Cardiac fibroblast (primary cell): ENCODE measurements around the gene GAN.

Source experiments
- DNase-seq, 2 donors: peaks; one replicate each; pipeline versions ENCODE4 v3.0.0 to v3.0.0-alpha.2; 2010; ENCODE audit warnings: low read depth in 2 of 2
- H3K4me3 ChIP-seq, 2 donors: replicated peaks in 1 of 2; 1 replicate in 1 of 2; 2 replicates in 1 of 2; pipeline ENCODE4 v1.5.1; 2011; ENCODE audit warnings: low read depth in 2 of 2, low read length in 2 of 2, mild to moderate bottlenecking in 2 of 2, moderate library complexity in 1 of 2
- TF ChIP-seq, protein P1 (sequence below): IDR thresholded peaks from one replicate; pipeline ENCODE4 v1.5.1; 2011; ENCODE audit warnings: low read depth, mild to moderate bottlenecking, low read length, inconsistent platforms

Gene GAN

DNA sequence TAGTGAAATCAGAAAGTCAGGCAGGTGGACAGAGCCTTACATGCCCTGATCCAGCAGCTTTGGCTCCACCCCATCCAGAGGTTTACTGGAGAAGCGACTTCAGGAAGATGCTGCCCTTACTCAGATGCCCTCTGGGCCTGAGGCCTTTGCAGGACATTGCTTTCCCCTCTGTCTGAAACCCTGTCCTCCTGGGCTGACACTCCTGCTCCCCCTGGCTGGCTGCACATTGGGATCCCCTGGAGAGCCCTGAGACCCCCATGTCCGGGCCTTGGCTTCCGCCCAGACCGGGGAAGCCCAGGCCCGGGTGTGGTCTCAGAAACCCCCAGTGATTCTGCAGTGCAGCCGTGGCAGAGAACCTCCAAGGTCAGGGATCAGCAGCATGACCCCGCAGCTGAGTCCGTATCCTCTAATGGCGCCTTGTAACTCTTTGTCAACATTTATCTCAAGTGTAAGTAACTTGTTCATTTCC is 39.7 kb upstream of the GAN start:
- TF ChIP-seq, protein P1, sequence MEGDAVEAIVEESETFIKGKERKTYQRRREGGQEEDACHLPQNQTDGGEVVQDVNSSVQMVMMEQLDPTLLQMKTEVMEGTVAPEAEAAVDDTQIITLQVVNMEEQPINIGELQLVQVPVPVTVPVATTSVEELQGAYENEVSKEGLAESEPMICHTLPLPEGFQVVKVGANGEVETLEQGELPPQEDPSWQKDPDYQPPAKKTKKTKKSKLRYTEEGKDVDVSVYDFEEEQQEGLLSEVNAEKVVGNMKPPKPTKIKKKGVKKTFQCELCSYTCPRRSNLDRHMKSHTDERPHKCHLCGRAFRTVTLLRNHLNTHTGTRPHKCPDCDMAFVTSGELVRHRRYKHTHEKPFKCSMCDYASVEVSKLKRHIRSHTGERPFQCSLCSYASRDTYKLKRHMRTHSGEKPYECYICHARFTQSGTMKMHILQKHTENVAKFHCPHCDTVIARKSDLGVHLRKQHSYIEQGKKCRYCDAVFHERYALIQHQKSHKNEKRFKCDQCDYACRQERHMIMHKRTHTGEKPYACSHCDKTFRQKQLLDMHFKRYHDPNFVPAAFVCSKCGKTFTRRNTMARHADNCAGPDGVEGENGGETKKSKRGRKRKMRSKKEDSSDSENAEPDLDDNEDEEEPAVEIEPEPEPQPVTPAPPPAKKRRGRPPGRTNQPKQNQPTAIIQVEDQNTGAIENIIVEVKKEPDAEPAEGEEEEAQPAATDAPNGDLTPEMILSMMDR = no peak
- H3K4me3 ChIP-seq = no peak overlapping the region
- DNase-seq = no peak

DNA sequence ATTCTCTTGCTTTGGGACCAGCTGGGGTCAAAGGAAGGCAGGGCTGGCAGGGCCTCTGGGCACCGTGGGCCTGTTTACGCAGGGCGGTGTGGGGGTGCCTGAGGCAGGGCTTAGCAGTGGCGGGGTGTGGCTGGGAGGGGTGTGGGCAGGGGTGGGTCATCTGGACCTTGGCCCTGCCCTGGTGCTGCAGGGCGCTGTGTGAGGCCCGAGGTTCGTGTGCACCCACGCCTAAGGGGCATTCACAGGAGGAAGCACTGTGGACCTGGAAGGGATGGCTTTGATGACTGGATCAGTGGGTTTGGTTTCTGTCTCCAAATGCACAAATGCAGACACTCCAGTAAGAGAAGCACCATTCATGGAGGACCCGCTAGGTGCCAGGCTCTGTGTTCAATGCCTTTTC is 39.0 kb upstream of the GAN start:
- TF ChIP-seq, protein P1 = no peak
- H3K4me3 ChIP-seq = no peak overlapping the region
- DNase-seq = no peak

DNA sequence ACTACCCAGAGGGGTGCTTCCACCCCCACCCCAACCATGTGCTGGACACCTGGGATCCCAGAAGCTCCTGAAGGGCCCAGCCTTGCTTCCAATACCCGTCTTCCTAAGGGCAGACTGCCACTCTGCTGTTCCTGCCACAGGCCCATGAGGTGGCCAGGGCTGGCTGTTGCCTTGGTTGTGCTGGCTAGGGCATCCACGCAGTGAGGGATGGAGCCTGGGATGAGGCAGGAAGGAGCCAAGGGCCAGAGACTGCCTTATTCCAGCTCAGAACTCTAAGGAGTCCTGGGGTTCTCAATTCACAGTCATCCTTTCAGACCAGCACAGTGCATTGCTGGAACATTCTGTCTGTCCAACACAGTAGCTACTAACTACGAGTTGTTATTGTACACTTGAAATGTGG is 38.4 kb upstream of the GAN start:
- DNase-seq = no peak
- TF ChIP-seq, protein P1 = no peak
- no peak overlapping the region for H3K4me3 ChIP-seq

DNA sequence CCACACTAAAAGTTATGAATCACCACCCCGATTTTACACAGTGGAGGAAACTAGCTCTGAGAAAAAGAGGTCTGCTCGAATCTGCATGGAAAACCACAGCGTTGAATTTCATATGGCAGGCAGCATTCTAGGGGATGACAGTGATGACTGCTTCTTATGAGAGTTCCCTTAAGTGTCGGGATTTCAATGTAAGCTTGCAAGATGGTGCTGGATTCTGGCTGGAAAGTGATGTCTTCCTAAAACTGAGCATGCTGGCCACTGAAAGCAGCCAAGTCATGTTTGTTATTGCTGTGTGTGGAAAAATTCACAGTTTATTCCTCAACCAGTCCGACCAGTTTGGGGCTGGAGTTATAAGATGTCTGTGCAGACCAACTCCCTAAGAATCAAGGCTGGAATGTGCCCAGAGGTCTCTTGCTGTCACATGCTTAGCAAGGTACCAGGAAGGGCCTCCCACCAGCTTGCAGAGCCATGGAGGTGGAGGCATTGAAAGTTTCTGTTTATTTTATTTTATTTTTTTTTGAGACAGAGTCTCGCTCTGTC is 37.2 kb upstream of the GAN start:
- H3K4me3 ChIP-seq = no peak overlapping the region
- TF ChIP-seq, protein P1 = no peak

DNA sequence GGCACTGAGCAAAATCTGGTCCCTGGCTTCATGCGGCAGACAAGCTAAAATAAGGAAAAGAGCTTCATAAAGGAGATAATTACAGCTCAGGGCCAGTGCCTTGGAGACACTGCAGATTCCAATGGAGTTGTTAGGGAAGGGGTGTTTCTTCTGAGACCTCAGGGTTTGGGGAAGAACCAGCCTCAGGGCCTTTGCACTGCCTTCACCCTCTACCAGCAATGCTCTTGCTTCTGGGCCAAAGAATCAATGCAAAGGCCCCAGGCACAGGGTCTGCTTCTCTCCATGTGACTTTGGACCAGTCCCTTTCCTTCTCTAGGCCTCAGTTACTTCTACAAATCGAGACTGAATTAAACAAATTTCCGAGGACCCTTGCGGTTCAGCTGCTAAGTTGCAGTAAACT is 36.2 kb upstream of the GAN start:
- H3K4me3 ChIP-seq = no peak overlapping the region
- TF ChIP-seq, protein P1 = no peak
- DNase-seq = no peak

More for the DNA sequence above, 37.2 kb upstream of the GAN start:
- no peak for DNase-seq

DNA sequence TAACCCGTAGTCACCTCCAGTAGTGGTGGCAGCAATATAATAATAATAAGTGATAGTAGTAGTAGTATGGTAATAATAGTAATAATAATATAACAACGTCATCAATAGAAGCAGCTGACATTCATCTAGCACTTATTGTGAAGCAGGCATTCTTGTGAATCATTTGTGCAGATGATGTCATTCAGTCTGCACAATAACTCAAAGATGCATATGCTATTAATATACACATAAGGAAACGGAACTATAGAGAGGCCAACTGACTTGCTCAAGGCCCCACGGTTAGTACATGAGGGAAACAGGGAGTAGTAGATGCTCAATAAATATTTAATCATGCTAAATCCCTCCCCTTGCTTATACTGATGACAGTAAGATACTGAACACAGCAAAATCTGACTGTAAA is 35.4 kb upstream of the GAN start:
- no peak overlapping the region for H3K4me3 ChIP-seq
- TF ChIP-seq, protein P1 = no peak
- peak; percentile 41 to 86 for DNase-seq

DNA sequence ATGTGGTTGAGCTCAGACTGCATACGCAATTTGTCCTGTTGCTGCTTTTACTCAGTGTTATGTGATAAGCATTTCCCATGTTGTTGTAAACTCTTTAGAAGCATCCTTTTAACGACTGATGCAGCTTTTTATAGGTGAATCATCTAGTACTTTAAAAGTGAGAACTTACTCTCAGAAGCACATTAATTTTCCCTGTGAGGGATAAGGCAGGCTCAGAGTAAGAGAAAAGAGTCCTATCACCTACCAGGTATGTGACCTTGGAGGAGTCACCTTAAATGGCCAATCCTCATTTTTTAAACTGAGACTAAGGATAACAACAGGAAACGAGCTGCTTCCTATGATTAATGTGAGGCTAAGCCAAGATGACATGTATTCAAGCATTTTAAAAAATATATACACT is 34.4 kb upstream of the GAN start:
- DNase-seq = peak; percentile 37 to 56
- TF ChIP-seq, protein P1 = no peak
- H3K4me3 ChIP-seq = no peak overlapping the region
